OCI-LY3 (cell line): ENCODE measurements around the gene TSPAN10.

ENCODE experiments used
- H2AFZ ChIP-seq: fragments of 200-600, 300-600 bp; shearing (Covaris generic); 2 replicates; pipeline ENCODE4 v1.6.0; 2014; ENCODE audit warnings: antibody characterized with exemption, low read depth, low read length
- H3K27ac ChIP-seq: fragments of 200-600, 300-600 bp; sonication (generic); 2 replicates; pipeline ENCODE4 v1.5.1; 2014; ENCODE audit warnings: mild to moderate bottlenecking, low read length, moderate library complexity, mixed read lengths
- H3K27me3 ChIP-seq: fragments of 200-600, 300-600 bp; sonication (generic); 2 replicates; pipeline ENCODE4 v1.6.1; 2014; ENCODE audit warnings: low read depth, low read length, mixed read lengths
- H3K36me3 ChIP-seq: fragments of 200-600, 300-600 bp; sonication (generic); replicated peaks from 2 replicates; pipeline ENCODE3; 2014; ENCODE audit warnings: low read depth, low read length, mixed read lengths
- H3K4me1 ChIP-seq: fragments of 300-600, 200-600 bp; sonication (generic); 2 replicates; pipeline ENCODE4 v1.6.1; 2014; ENCODE audit warnings: low read length, mixed read lengths
- H3K4me2 ChIP-seq: fragments of 200-600, 300-600 bp; sonication (generic); 2 replicates; pipeline ENCODE4 v1.6.1; 2014; ENCODE audit warnings: low read length, mixed read lengths
- H3K4me3 ChIP-seq: fragments of 300-600, 200-600 bp; sonication (generic); 2 replicates; pipeline ENCODE4 v1.5.1; 2014; ENCODE audit warnings: antibody characterized with exemption, mild to moderate bottlenecking, low read length, moderate library complexity
- H3K79me2 ChIP-seq: fragments of 300-600, 200-600 bp; shearing (Covaris generic); 2 replicates; pipeline ENCODE4 v1.6.1; 2014; ENCODE audit warnings: mild to moderate bottlenecking, low read length, mixed read lengths
- H3K9ac ChIP-seq: fragments of 300-600, 200-600 bp; shearing (Covaris generic); 2 replicates; pipeline ENCODE4 v1.6.0; 2014; ENCODE audit warnings: mild to moderate bottlenecking, low read length, moderate library complexity
- H3K9me3 ChIP-seq: fragments of 200-600, 300-600 bp; shearing (Covaris generic); 2 replicates; pipeline ENCODE4 v1.6.1; 2014; ENCODE audit warnings: low read length, mixed read lengths; ENCODE audit not compliant: insufficient read depth
- H4K20me1 ChIP-seq: fragments of 200-600, 300-600 bp; sonication (generic); 2 replicates; pipeline ENCODE4 v1.6.1; 2016; ENCODE audit warnings: low read length, mixed read lengths; ENCODE audit not compliant: insufficient read depth
- CTCF ChIP-seq: fragments of 200-600, 300-600 bp; sonication (generic); IDR thresholded peaks from 2 replicates; pipeline ENCODE4 v1.5.1; 2014; ENCODE audit warnings: antibody characterized with exemption, low read length, low read depth
- EZH2phosphoT487 ChIP-seq: fragments of 200-600 bp; shearing (Covaris generic); IDR thresholded peaks from 2 replicates; pipeline ENCODE4 v1.6.1; 2018; ENCODE audit warnings: antibody characterized with exemption, mixed run types, low read depth

The TSPAN10 gene

GRCh38 chr17:81693509-81694210, 56.7 kb downstream of the TSPAN10 start:
- Histone ChIP-seq H3K9me3 (no peaks in the 10 kb centered on the region), H2AFZ (no peak overlapping the region), H4K20me1 (no peaks in the 10 kb centered on the region), H3K36me3 (peaks cover 31% of the 10 kb centered on the region), H3K4me2 (no peak overlapping the region), H3K79me2 (peaks cover 5% of the 10 kb centered on the region), H3K4me3 (no peak overlapping the region), H3K27me3 (no peaks in the 10 kb centered on the region), H3K4me1 (no peaks in the 10 kb centered on the region), H3K27ac (no peak overlapping the region), H3K9ac (no peak overlapping the region)
- TF ChIP-seq CTCF = no peak
- TF ChIP-seq EZH2phosphoT487 = no peak

GRCh38 chr17:81694810-81695209, 57.8 kb downstream of the TSPAN10 start:
- Histone ChIP-seq H3K9me3 (no peaks in the 10 kb centered on the region), H3K4me2 (no peak overlapping the region), H2AFZ (no peak overlapping the region), H3K27me3 (no peaks in the 10 kb centered on the region), H3K4me3 (no peak overlapping the region), H3K79me2 (peaks cover 15% of the 10 kb centered on the region), H3K4me1 (no peaks in the 10 kb centered on the region), H3K9ac (no peak overlapping the region), H4K20me1 (no peaks in the 10 kb centered on the region), H3K27ac (no peak overlapping the region), H3K36me3 (peaks cover 35% of the 10 kb centered on the region)
- no peak for TF ChIP-seq CTCF
- no peak for TF ChIP-seq EZH2phosphoT487

- H3K9me3 ChIP-seq = no peaks in the 10 kb centered on the region
- no peaks in the 10 kb centered on the region for H3K4me1 ChIP-seq
- no peak overlapping the region for H3K4me2 ChIP-seq
- H2AFZ ChIP-seq = no peak overlapping the region
- no peak overlapping the region for H3K9ac ChIP-seq
- TF ChIP-seq EZH2phosphoT487 = no peak
- TF ChIP-seq CTCF = no peak
- H3K27me3 ChIP-seq = no peaks in the 10 kb centered on the region
- peaks cover 15% of the 10 kb centered on the region for H3K79me2 ChIP-seq
- no peak overlapping the region for H3K4me3 ChIP-seq
- peaks cover 35% of the 10 kb centered on the region for H3K36me3 ChIP-seq
- no peaks in the 10 kb centered on the region for H4K20me1 ChIP-seq
- no peak overlapping the region for H3K27ac ChIP-seq
Observed at GRCh38 chr17:81695211-81695610, 58.2 kb downstream of the TSPAN10 start.

GRCh38 chr17:81695801-81696200, 58.8 kb downstream of the TSPAN10 start:
- Histone ChIP-seq H3K4me2 (no peak overlapping the region), H3K36me3 (peaks cover 36% of the 10 kb centered on the region), H3K9ac (no peak overlapping the region), H2AFZ (no peak overlapping the region), H3K27ac (no peak overlapping the region), H3K4me3 (no peak overlapping the region), H3K9me3 (no peaks in the 10 kb centered on the region), H3K27me3 (no peaks in the 10 kb centered on the region), H3K4me1 (no peaks in the 10 kb centered on the region; the same call in 1 of the 2 replicates), H4K20me1 (no peaks in the 10 kb centered on the region), H3K79me2 (peaks cover 21% of the 10 kb centered on the region)
- TF ChIP-seq CTCF = no peak
- no peak for TF ChIP-seq EZH2phosphoT487
